ENCODE data around the gene RASD1.
"Not testable (repeated sequence)": the region's sequence is repeated elsewhere in the genome, so short reads cannot be mapped to it uniquely, and the experiment has no call there.

The RASD1 gene

DNA sequence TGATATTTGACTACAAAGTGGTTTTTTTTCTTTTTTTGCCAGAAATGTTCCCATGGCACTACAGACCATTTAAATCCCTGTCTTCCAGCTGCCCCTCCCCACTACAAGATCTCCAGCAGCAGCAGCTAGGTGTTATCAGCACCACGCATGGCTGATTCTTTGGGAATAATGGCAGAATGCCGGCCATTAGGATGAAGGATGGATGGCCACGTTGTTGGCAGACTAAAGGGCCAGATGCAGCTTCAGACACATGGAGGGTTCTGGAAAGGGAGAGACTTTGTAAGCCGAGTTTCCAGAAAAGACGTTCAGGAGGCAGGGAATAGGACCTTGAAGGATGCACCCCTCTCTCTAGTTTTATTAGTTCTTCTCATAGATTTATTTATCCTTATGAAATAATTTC lies 29.7 kb downstream of the RASD1 start:
- in situ Hi-C loops (cut with HindIII; ENCODE audit: low pct_unique_long_range_greater_than_20kb, low sequenced_read_pairs) = no loop called here
- no peak for TF ChIP-seq JUND (IDR thresholded peaks at IDR 0.05; ENCODE audit: low read depth)
- no peak for DNase-seq (ENCODE audit: low read depth in 1 of 2, low spot score in 1 of 2)

- in situ Hi-C loops (cut with HindIII; ENCODE audit: low pct_unique_long_range_greater_than_20kb, low sequenced_read_pairs); DNase-seq (ENCODE audit: low read depth in 1 of 2, low spot score in 1 of 2): not testable (repeated sequence)
These were observed 30.3 kb downstream of the RASD1 start for GRCh38 chr17:17465878-17466277.

- TF ChIP-seq JUND (IDR thresholded peaks at IDR 0.05; ENCODE audit: low read depth) = no peak
- in situ Hi-C loops (cut with HindIII; ENCODE audit: low pct_unique_long_range_greater_than_20kb, low sequenced_read_pairs) = no loop called here
- no peak for DNase-seq (ENCODE audit: low read depth in 1 of 2, low spot score in 1 of 2)
These were observed 32.4 kb downstream of the RASD1 start for GRCh38 chr17:17463821-17464220.

DNA sequence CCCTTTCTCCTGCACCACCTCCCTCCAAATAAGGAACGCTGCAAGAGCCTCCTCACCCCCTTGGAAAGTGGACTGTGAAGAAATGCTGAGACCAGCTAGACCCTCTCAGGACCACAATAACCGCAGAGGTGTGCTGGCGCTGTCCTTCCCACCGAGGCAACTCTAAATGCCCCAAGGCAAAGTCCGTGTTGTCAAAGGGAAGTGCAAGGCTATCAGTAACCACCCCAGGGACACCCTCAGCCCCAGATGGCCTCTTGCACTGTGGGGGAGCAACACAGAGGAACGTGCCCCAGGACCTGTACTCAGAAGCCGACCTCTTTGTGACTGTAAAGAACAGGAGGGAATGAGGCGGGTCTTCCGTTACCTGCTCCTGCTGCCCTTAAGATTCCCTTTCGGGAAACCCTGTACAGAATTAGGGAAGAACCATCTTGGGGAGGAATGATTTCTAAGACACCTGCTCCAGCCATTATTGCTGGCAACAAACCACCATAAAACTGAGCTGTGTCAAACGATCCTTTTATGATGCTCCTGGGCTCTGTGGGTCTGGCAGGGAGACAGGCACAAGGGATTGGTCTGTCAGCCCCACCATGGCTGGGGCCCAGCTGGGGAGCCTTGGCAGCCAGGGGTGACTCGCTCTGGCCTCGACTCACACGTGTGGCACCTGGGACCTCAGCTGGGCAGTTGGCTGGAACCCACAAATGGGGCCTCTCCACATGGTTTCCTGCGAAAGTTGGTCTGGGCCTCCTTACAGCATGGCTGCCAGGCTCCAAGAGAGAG lies 34.0 kb downstream of the RASD1 start:
- DNase-seq (ENCODE audit: low read depth in 1 of 2, low spot score in 1 of 2) = no peak
- no peak for TF ChIP-seq JUND (IDR thresholded peaks at IDR 0.05; ENCODE audit: low read depth)
- in situ Hi-C loops (cut with HindIII; ENCODE audit: low pct_unique_long_range_greater_than_20kb, low sequenced_read_pairs) = no loop called here

DNA sequence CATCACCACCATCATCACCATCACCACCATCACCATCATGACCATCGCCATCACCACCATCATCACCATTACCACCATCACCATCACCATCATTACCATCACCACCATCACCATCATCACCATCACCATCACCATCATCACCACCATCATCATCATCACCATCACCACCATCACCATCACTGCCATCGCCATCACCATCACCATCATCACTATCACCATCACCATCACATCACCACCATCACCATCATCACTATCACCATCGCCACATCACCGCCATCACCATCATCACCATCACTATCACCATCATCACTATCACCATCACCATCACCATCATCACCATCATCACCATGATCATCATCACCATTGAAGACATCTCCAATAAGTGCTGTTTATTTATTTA lies 36.2 kb downstream of the RASD1 start:
- in situ Hi-C loops (cut with HindIII; ENCODE audit: low pct_unique_long_range_greater_than_20kb, low sequenced_read_pairs) = no loop called here
- TF ChIP-seq JUND (IDR thresholded peaks at IDR 0.05; ENCODE audit: low read depth) = no peak
- no peak for DNase-seq (ENCODE audit: low read depth in 1 of 2, low spot score in 1 of 2)

- no peak for TF ChIP-seq JUND (IDR thresholded peaks at IDR 0.05; ENCODE audit: low read depth)
- no peak for DNase-seq (ENCODE audit: low read depth in 1 of 2, low spot score in 1 of 2)
- in situ Hi-C loops (cut with HindIII; ENCODE audit: low pct_unique_long_range_greater_than_20kb, low sequenced_read_pairs) = no loop called here
These were observed 38.5 kb downstream of the RASD1 start for GRCh38 chr17:17457680-17458079.

DNA sequence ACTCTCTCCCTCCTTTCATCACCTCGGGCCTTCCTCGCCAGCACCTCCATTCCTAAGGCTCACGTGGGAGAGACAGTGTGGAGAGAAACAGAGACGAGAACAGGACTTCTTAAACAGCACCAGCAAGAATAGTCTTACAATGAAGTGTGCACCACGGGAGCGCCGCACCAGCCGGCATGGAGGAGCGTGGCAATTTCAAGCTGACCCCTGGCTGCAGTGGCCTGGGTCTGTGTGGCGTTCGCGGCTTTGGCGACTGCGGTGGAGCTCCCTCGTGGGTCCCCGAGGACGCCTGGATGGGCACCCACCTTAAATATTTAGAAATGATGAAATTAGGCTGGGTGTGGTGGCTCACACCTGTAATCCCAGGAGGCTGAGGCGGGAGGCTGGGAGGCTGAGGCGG lies 39.9 kb downstream of the RASD1 start:
- in situ Hi-C loops (cut with HindIII; ENCODE audit: low pct_unique_long_range_greater_than_20kb, low sequenced_read_pairs) = no loop called here
- no peak for DNase-seq (ENCODE audit: low read depth in 1 of 2, low spot score in 1 of 2)

GRCh38 chr17:17455173-17455572 lies 41.0 kb downstream of the RASD1 start:
- in situ Hi-C loops (cut with HindIII; ENCODE audit: low pct_unique_long_range_greater_than_20kb, low sequenced_read_pairs) = no loop called here

More for the DNA sequence above, 39.9 kb downstream of the RASD1 start:
- no peak for TF ChIP-seq JUND (IDR thresholded peaks at IDR 0.05; ENCODE audit: low read depth)

GRCh38 chr17:17454700-17455099 lies 41.5 kb downstream of the RASD1 start:
- DNase-seq (ENCODE audit: low read depth in 1 of 2, low spot score in 1 of 2); in situ Hi-C loops (cut with HindIII; ENCODE audit: low pct_unique_long_range_greater_than_20kb, low sequenced_read_pairs): not testable (repeated sequence)

More at GRCh38 chr17:17455173-17455572, 41.0 kb downstream of the RASD1 start:
- DNase-seq (ENCODE audit: low read depth in 1 of 2, low spot score in 1 of 2) = no peak
- TF ChIP-seq JUND (IDR thresholded peaks at IDR 0.05; ENCODE audit: low read depth) = no peak

GRCh38 chr17:17454276-17454675 lies 41.9 kb downstream of the RASD1 start:
- in situ Hi-C loops (cut with HindIII; ENCODE audit: low pct_unique_long_range_greater_than_20kb, low sequenced_read_pairs) = no loop called here
- no peak for DNase-seq (ENCODE audit: low read depth in 1 of 2, low spot score in 1 of 2)
- TF ChIP-seq JUND (IDR thresholded peaks at IDR 0.05; ENCODE audit: low read depth) = no peak

DNA sequence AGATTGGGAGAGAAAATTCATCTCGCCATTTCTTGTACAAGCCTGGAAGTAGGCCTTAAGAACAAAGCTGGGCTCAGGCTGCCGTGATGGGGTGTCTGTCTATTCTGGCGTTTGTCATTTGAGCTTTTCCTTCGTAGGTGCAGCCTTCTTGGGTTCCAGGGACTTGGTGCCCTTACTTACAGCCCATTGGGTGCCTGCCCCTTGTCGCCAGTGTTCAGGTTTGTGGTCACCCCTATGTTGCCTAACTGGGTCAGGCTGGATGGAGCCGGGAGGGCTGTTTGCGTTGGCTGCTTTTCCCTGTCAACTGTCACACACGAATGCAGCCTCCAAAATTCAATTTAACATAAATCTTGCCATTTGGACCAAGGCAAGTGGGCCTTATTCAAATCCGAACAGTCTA lies 43.1 kb downstream of the RASD1 start:
- no peak for TF ChIP-seq JUND (IDR thresholded peaks at IDR 0.05; ENCODE audit: low read depth)
- DNase-seq (ENCODE audit: low read depth in 1 of 2, low spot score in 1 of 2) = no peak
- in situ Hi-C loops (cut with HindIII; ENCODE audit: low pct_unique_long_range_greater_than_20kb, low sequenced_read_pairs) = no loop called here

DNA sequence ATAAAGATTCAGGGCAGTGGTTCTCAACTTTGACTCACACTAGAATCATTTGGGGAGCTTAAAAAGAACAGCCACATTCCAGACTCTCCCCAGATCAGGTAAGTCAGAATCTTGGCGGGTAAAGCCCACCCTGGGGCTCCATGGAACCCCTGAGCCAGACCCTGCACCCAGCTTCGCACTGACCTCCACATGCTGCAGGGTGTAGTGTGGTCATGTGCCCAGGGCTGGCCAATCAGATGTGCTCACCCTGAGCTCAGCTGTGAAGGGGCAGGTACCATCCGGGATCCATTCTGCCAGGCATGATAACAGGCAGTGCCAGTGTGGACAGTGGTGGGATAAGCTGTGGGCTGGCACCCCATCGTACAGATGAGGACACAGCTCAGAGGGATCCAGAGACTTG lies 47.5 kb downstream of the RASD1 start:
- TF ChIP-seq JUND (IDR thresholded peaks at IDR 0.05; ENCODE audit: low read depth) = no peak
- no peak for DNase-seq (ENCODE audit: low read depth in 1 of 2, low spot score in 1 of 2)
- in situ Hi-C loops (cut with HindIII; ENCODE audit: low pct_unique_long_range_greater_than_20kb, low sequenced_read_pairs) = no loop called here

DNA sequence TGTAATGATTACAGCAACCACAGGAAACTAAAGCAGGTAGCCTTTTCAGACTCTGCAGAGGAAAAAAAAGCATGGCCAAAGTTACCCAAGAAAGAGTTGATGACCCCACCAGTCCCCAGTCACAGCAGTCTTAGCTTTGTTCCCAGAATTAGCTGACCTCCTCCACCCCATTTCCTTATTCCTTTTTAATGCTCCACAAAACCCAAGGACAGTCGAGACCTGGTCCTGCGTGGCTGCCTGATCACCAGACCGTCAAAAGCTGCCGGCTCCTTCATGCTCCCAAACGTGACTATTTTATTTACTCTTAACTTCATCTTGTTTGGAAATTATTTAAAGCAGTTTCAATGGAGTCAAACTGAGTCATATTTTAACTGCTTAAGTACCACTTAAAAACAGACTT lies 48.1 kb downstream of the RASD1 start:
- DNase-seq (ENCODE audit: low read depth in 1 of 2, low spot score in 1 of 2) = no peak
- in situ Hi-C loops (cut with HindIII; ENCODE audit: low pct_unique_long_range_greater_than_20kb, low sequenced_read_pairs) = no loop called here
- TF ChIP-seq JUND (IDR thresholded peaks at IDR 0.05; ENCODE audit: low read depth) = no peak

- DNase-seq (ENCODE audit: low read depth in 1 of 2, low spot score in 1 of 2) = no peak
- no peak for TF ChIP-seq JUND (IDR thresholded peaks at IDR 0.05; ENCODE audit: low read depth)
- in situ Hi-C loops (cut with HindIII; ENCODE audit: low pct_unique_long_range_greater_than_20kb, low sequenced_read_pairs) = no loop called here
These were observed 48.9 kb downstream of the RASD1 start for GRCh38 chr17:17447264-17447663.

Data from T47D (cell line).